ENCODE results near the gene SECISBP2.

GRCh38 chr9:89340332-89340731 is 22.0 kb downstream of the SECISBP2 start:
- TF ChIP-seq EZH2phosphoT487 (IDR thresholded peaks at IDR 0.05; ENCODE audit: insufficient read depth, low read depth) (no peak), EZH2 (IDR thresholded peaks at IDR 0.05; ENCODE audit: insufficient read depth, poor library complexity, severe bottlenecking) (no peak)
